Measurements from ENCODE around the gene PNPO.
"Not testable (repeated sequence)": the region's sequence is repeated elsewhere in the genome, so short reads cannot be mapped to it uniquely, and the experiment has no call there.

The PNPO gene

DNA sequence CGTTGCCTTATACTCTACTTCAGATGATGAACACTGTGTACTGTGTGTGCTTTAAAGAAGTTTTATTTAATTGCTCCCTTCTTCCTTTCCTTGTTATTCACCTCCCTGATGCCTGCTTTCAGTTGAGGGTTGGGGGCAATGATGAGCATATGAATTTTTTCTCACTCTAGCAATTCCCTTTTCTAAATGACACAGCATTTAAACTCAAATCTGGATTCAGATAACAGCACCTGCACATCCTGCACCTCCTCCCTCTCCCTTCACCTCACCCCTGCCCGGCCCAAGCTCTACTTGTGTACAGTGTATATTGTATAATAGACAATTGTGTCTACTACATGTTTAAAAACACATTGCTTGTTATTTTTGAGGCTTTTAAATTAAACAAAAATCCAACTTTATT is 13.0 kb upstream of the PNPO start:
- in situ Hi-C loops (cut with MboI; ENCODE audit: low pct_unique_long_range_greater_than_20kb, low sequenced_read_pairs, unreplicated experiment): no loop called here
- no peak for TF ChIP-seq CTCF (IDR thresholded peaks at IDR 0.05; ENCODE audit: extremely low read depth, insufficient read depth, missing control alignments)
- DNase-seq (ENCODE audit: low spot score): no peak

- no peak for TF ChIP-seq CTCF (IDR thresholded peaks at IDR 0.05; ENCODE audit: extremely low read depth, insufficient read depth, missing control alignments)
- in situ Hi-C loops (cut with MboI; ENCODE audit: low pct_unique_long_range_greater_than_20kb, low sequenced_read_pairs, unreplicated experiment): no loop called here
- DNase-seq (ENCODE audit: low spot score): no peak
Measured at GRCh38 chr17:47929218-47930000, 12.0 kb upstream of the PNPO start.

DNA sequence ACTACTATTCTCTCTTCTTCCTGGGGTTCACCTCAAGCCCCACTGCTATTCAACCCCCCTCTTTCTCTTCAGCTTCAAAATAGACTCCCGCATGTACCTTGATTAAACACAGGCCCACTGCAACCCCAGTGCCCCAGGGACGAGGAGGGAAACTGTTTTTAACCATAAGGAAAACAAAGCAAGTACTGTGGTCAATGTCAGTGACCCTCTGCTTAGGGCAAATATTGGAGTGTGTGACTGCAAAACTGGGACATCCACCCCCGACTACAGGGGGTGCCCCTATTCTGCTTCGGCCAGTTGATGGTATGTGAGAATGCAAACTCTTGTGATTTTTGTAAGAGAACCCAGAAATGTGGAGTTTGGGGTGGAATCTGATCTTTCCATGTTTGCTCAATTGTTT is 9.5 kb upstream of the PNPO start:
- DNase-seq (ENCODE audit: low spot score): no peak
- no peak for TF ChIP-seq CTCF (IDR thresholded peaks at IDR 0.05; ENCODE audit: extremely low read depth, insufficient read depth, missing control alignments)
- in situ Hi-C loops (cut with MboI; ENCODE audit: low pct_unique_long_range_greater_than_20kb, low sequenced_read_pairs, unreplicated experiment): no loop called here

DNA sequence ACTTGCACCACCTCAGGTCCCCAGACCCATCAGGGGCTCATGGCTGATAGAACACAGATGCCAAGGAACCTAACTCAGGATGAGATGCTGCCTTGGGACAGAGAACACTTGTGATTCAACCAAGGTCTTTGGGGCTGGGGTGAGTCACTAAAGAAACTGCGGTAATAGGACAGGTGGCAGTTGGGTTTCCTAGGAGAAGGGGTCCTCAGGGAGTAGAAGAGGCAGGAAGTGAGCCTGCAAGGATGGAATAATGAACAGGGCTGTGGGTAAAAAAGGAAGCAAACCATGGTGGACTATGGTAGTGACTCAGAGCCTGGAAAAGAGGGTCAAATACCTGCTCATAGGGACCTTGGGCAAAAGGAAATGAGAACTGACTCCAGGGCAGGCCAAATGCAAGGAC is 6.5 kb upstream of the PNPO start:
- TF ChIP-seq CTCF (IDR thresholded peaks at IDR 0.05; ENCODE audit: extremely low read depth, insufficient read depth, missing control alignments): no peak
- no peak for DNase-seq (ENCODE audit: low spot score)
- in situ Hi-C loops (cut with MboI; ENCODE audit: low pct_unique_long_range_greater_than_20kb, low sequenced_read_pairs, unreplicated experiment): no loop called here

- DNase-seq (ENCODE audit: low spot score); in situ Hi-C loops (cut with MboI; ENCODE audit: low pct_unique_long_range_greater_than_20kb, low sequenced_read_pairs, unreplicated experiment): not testable (repeated sequence)
Measured at GRCh38 chr17:47935468-47935867, 5.9 kb upstream of the PNPO start.

- no peak for TF ChIP-seq CTCF (IDR thresholded peaks at IDR 0.05; ENCODE audit: extremely low read depth, insufficient read depth, missing control alignments)
- in situ Hi-C loops (cut with MboI; ENCODE audit: low pct_unique_long_range_greater_than_20kb, low sequenced_read_pairs, unreplicated experiment): no loop called here
- no peak for DNase-seq (ENCODE audit: low spot score)
Measured at GRCh38 chr17:47935961-47936360, 5.4 kb upstream of the PNPO start.

DNA sequence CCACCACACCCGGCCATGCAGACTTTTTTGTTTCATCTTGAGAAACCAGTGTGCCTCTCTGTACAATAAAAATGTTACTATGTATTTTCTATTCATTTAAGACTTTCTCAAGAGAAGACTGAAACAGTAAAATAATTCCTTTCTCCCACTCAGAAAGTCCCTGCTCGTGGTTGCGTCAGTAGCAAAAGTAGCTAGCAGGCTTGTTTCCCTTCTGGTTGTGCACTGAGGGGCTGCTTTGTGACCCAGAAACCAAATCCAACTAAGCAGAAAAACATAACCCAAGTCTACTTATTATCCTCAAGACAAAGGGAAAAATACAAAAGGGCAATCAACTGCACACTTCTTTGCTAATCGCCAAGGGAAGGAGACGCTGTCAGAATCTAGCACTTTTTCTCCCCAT is 3.4 kb upstream of the PNPO start:
- TF ChIP-seq CTCF (IDR thresholded peaks at IDR 0.05; ENCODE audit: extremely low read depth, insufficient read depth, missing control alignments): no peak
- in situ Hi-C loops (cut with MboI; ENCODE audit: low pct_unique_long_range_greater_than_20kb, low sequenced_read_pairs, unreplicated experiment): no loop called here
- DNase-seq (ENCODE audit: low spot score): peak; percentile 69
